Gastrocnemius medialis (tissue), 4 donors: Measurements from ENCODE around the gene AHDC1.

Experiments
- POLR2A ChIP-seq, 2 donors: fragments of 450-650 bp; IDR thresholded peaks; one replicate each; pipeline ENCODE4 v1.6.1; 2017; ENCODE audit warnings: antibody characterized with exemption in 2 of 2, mild to moderate bottlenecking in 2 of 2, moderate library complexity in 2 of 2
- TF ChIP-seq, protein P1 (sequence below), 5 experiments: fragments of 450-650 bp in 3 of 5; fragments of 200-600 bp in 2 of 5; sonication (generic) in 2 of 5; IDR thresholded peaks in 4 of 5; conservative IDR thresholded peaks in 1 of 5; 1 replicate in 4 of 5; 2 replicates in 1 of 5; pipeline ENCODE4 v1.5.1; 2016 to 2019; ENCODE audit warnings: antibody characterized with exemption in 5 of 5, mild to moderate bottlenecking in 3 of 5, moderate library complexity in 3 of 5

DNA sequence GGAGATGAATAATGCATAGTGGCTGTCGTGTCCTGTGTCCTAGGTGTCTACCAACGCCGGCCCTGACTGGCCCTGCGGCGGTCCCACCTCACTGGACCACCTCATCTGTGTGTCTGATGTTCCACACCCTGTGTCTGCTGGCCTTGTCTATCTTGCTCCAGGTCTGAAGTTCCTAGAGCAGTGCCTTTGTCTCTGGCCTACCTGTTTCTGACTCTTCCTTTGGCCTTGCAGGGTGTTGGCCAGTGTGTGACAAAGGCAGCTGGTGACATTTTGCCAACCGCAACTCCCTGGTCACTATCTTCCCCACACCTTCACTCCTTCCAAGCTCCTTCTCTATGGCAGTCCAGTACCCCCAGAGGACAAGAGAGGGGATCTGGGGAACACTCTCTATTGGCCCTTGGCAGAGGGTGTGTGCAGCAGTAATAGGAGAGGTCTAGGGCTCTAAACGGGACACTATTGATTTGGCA, 1.4 kb upstream of the AHDC1 start:
- TF ChIP-seq POLR2A (IDR thresholded peaks at IDR 0.05): no peak
- TF ChIP-seq, protein P1, sequence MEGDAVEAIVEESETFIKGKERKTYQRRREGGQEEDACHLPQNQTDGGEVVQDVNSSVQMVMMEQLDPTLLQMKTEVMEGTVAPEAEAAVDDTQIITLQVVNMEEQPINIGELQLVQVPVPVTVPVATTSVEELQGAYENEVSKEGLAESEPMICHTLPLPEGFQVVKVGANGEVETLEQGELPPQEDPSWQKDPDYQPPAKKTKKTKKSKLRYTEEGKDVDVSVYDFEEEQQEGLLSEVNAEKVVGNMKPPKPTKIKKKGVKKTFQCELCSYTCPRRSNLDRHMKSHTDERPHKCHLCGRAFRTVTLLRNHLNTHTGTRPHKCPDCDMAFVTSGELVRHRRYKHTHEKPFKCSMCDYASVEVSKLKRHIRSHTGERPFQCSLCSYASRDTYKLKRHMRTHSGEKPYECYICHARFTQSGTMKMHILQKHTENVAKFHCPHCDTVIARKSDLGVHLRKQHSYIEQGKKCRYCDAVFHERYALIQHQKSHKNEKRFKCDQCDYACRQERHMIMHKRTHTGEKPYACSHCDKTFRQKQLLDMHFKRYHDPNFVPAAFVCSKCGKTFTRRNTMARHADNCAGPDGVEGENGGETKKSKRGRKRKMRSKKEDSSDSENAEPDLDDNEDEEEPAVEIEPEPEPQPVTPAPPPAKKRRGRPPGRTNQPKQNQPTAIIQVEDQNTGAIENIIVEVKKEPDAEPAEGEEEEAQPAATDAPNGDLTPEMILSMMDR (IDR thresholded peaks at IDR 0.05 in 4 of 5, conservative IDR thresholded peaks at IDR 0.05 in 1 of 5): no peak
